WTC11 (cell line): Measurements from ENCODE around the gene ZBTB4. TPM values are rescaled to one million over a fixed set of nuclear protein-coding genes. Genes with fewer than 3 reads are reported as not detected.
A peak's percentile ranks its signal among the peaks of the same experiment; 100 is the strongest.

ENCODE experiments used
- ATAC-seq: fragments of 200-7000 bp; cut with Tn5 transposase; 2 replicates; pipeline ENCODE4 v1.10.0; 2021; ENCODE audit warnings: mild to moderate bottlenecking, moderate library complexity
- CTCF ChIA-PET: fragments of 300-600 bp; sonication (Branson Sonifier 250); formaldehyde crosslinking; loops from one replicate; lab custom pipeline; 2021; ENCODE audit warnings: antibody characterized with exemption; lab: Charles Lee
- POLR2A ChIA-PET: fragments of 350-600 bp; sonication (Branson Sonifier 250); formaldehyde crosslinking; loops from one replicate; lab custom pipeline; 2021; ENCODE audit warnings: antibody characterized with exemption; lab: Charles Lee
- DNase-seq: peaks from one replicate; pipeline ENCODE4 v3.0.0; 2021; ENCODE audit warnings: low spot score
- H3K27ac Mint-ChIP-seq: 2 replicates; pipeline ENCODE4 v1.8.0; 2021; ENCODE audit warnings: mixed read lengths
- H3K27me3 Mint-ChIP-seq: 2 replicates; pipeline ENCODE4 v1.8.0; 2021; ENCODE audit warnings: low read depth, mild to moderate bottlenecking, moderate library complexity, mixed read lengths
- H3K36me3 Mint-ChIP-seq: 2 replicates; pipeline ENCODE4 v1.8.0; 2021; ENCODE audit warnings: mixed read lengths
- H3K4me1 Mint-ChIP-seq: 2 replicates; pipeline ENCODE4 v1.8.0; 2022; ENCODE audit warnings: mixed read lengths
- H3K4me3 Mint-ChIP-seq: 2 replicates; pipeline ENCODE4 v1.8.0; 2021; ENCODE audit warnings: mild to moderate bottlenecking, moderate library complexity, mixed read lengths
- H3K9me3 Mint-ChIP-seq: 2 replicates; pipeline ENCODE4 v1.8.0; 2021; ENCODE audit warnings: mixed read lengths
- ARID4B ChIP-seq: sonication (generic); formaldehyde crosslinking; IDR thresholded peaks from 2 replicates; pipeline ENCODE4 v1.8.0; 2023; ENCODE audit warnings: missing genetic modification reagents, mild to moderate bottlenecking, borderline replicate concordance
- ATF1 ChIP-seq: sonication (generic); formaldehyde crosslinking; IDR thresholded peaks from 2 replicates; pipeline ENCODE4 v1.8.1; 2023; ENCODE audit warnings: mild to moderate bottlenecking, moderate library complexity, missing genetic modification reagents
- ATF3 ChIP-seq: sonication (generic); formaldehyde crosslinking; conservative IDR thresholded peaks from 2 replicates; pipeline ENCODE4 v1.8.1; 2022; ENCODE audit warnings: mild to moderate bottlenecking, missing genetic modification reagents
- ELF4 ChIP-seq: sonication (generic); formaldehyde crosslinking; IDR thresholded peaks from 2 replicates; pipeline ENCODE4 v1.8.1; 2022; ENCODE audit warnings: low read depth, mild to moderate bottlenecking, moderate library complexity, missing genetic modification reagents
- FOXK1 ChIP-seq: sonication (generic); formaldehyde crosslinking; IDR thresholded peaks from 2 replicates; pipeline ENCODE4 v1.8.0; 2022; ENCODE audit warnings: mild to moderate bottlenecking, moderate library complexity, missing genetic modification reagents
- FOXP1 ChIP-seq: sonication (generic); formaldehyde crosslinking; IDR thresholded peaks from 2 replicates; pipeline ENCODE4 v1.8.0; 2022; ENCODE audit warnings: missing genetic modification reagents, mild to moderate bottlenecking, moderate library complexity, borderline replicate concordance
- JUN ChIP-seq: sonication (generic); formaldehyde crosslinking; IDR thresholded peaks from 2 replicates; pipeline ENCODE4 v1.8.0; 2023; ENCODE audit warnings: mild to moderate bottlenecking, missing genetic modification reagents
- MYBL2 ChIP-seq: sonication (generic); formaldehyde crosslinking; IDR thresholded peaks from 2 replicates; pipeline ENCODE4 v1.8.1; 2023; ENCODE audit warnings: mild to moderate bottlenecking, moderate library complexity, missing genetic modification reagents
- NFE2L1 ChIP-seq: sonication (generic); formaldehyde crosslinking; IDR thresholded peaks from 2 replicates; pipeline ENCODE4 v1.8.1; 2023; ENCODE audit warnings: missing genetic modification reagents
- NFYB ChIP-seq: sonication (generic); formaldehyde crosslinking; conservative IDR thresholded peaks from 2 replicates; pipeline ENCODE4 v1.8.0; 2022; ENCODE audit warnings: low read depth, missing genetic modification reagents
- SP1 ChIP-seq: sonication (generic); formaldehyde crosslinking; conservative IDR thresholded peaks from 2 replicates; pipeline ENCODE4 v1.8.1; 2022; ENCODE audit warnings: missing genetic modification reagents
- STAT6 ChIP-seq: sonication (generic); formaldehyde crosslinking; conservative IDR thresholded peaks from 2 replicates; pipeline ENCODE4 v1.8.1; 2023; ENCODE audit warnings: mild to moderate bottlenecking, low read depth, missing genetic modification reagents, moderate library complexity
- ZBTB43 ChIP-seq: sonication (generic); formaldehyde crosslinking; IDR thresholded peaks from 2 replicates; pipeline ENCODE4 v1.8.1; 2023; ENCODE audit warnings: mild to moderate bottlenecking, missing genetic modification reagents
- ZNF396 ChIP-seq: fragments of 250-450 bp; sonication (Bioruptor Pico); IDR thresholded peaks from 2 replicates; pipeline ENCODE4 v1.8.0; 2021; ENCODE audit warnings: mild to moderate bottlenecking, moderate library complexity, borderline replicate concordance
- ZNF512 ChIP-seq: sonication (generic); formaldehyde crosslinking; IDR thresholded peaks from 2 replicates; pipeline ENCODE4 v1.8.1; 2022; ENCODE audit warnings: missing genetic modification reagents, borderline replicate concordance
- total RNA-seq: library from RNA; stranded (reverse); gene quantifications from 3 replicates; pipeline ENCODE4 v1.2.3, GENCODE V29; 2021

ZBTB4 gene
- total RNA-seq, 1 experiment from 2014 or later: 14.6 TPM

- ATAC-seq (no peak), DNase-seq (no peak)
- Mint-ChIP-seq H3K4me3 (peak within 1 kb of the TSS; percentile 97), H3K36me3 (no peaks in the 10 kb centered on the region; the same call in 1 of the 2 replicates), H3K27me3 (peaks cover 34% of the 10 kb centered on the region), H3K9me3 (no peaks in the 10 kb centered on the region), H3K27ac (peak within 1 kb of the TSS; percentile 98), H3K4me1 (peaks cover 37% of the 10 kb centered on the region)
- TF ChIP-seq JUN (CRISPR knock-in tag) (no peak), FOXK1 (CRISPR knock-in tag) (0 out of 2 replicates have a peak, but pooled peaks have one; percentile 6), MYBL2 (CRISPR knock-in tag) (0 out of 2 replicates have a peak, but pooled peaks have one; percentile 17), ZBTB43 (CRISPR knock-in tag) (0 out of 2 replicates have a peak, but pooled peaks have one; percentile 19), STAT6 (no peak), NFE2L1 (no peak), ATF3 (CRISPR knock-in tag) (no peak), ELF4 (no peak), SP1 (CRISPR knock-in tag) (0 out of 2 replicates have a peak, but pooled peaks have one; percentile 47), ARID4B (CRISPR knock-in tag) (peak; percentile 5; the same call in 1 of the 2 replicates), FOXP1 (CRISPR knock-in tag) (peak; percentile 30; the same call in 1 of the 2 replicates)
- ChIA-PET POLR2A (interaction anchor here (0.6 to 2.4 kb wide), 3 partner anchors 13 to 45 kb away, joined by 3 to 15 read pairs (median 9); partner anchors contain the start of gene POLR2A), CTCF (interaction anchor here (2.5 to 3.8 kb wide), 5 partner anchors 40 to 121 kb away, joined by 5 to 21 read pairs (median 13); partner anchors contain the start of genes PLSCR3, TMEM95, TNFSF13 and ZBTB4)
Observed at GRCh38 chr17:7439462-7440112, 39.8 kb downstream of the ZBTB4 start, which contains the start of gene FGF11. TSS of gene FGF11 (plus strand) at chr17:7439512. CDS start at chr17:7439621, 109 bp downstream.

GRCh38 chr17:7438656-7439460, 40.6 kb downstream of the ZBTB4 start:
- Mint-ChIP-seq H3K36me3 (no peaks in the 10 kb centered on the region; the same call in 1 of the 2 replicates), H3K27ac (peak overlapping the region; percentile 26; the same call in 1 of the 2 replicates), H3K4me1 (peaks cover 31% of the 10 kb centered on the region), H3K4me3 (peak overlapping the region; percentile 90), H3K27me3 (peaks cover 30% of the 10 kb centered on the region), H3K9me3 (no peaks in the 10 kb centered on the region)
- DNase-seq: no peak
- CTCF ChIA-PET: interaction anchor here (0.9 to 4.7 kb wide), 13 partner anchors 8 to 122 kb away, joined by 3 to 69 read pairs (median 12); partner anchors contain the start of genes ACAP1, KCTD11, NEURL4 and PLSCR3
- POLR2A ChIA-PET: interaction anchor here (0.9 to 4.0 kb wide), 6 partner anchors 22 to 122 kb away, joined by 3 to 38 read pairs (median 3); partner anchors contain the start of genes POLR2A, SLC35G6, TMEM256 and ZBTB4
- ATAC-seq: no peak
- TF ChIP-seq ATF1 (CRISPR knock-in tag) (no peak), ZBTB43 (CRISPR knock-in tag) (no peak), NFYB (CRISPR knock-in tag) (no peak), ZNF396 (CRISPR knock-in tag) (no peak), ZNF512 (CRISPR knock-in tag) (no peak)
